HFFc6 (cell line): ENCODE measurements around the gene ACSBG1. TPM values are rescaled to one million over a fixed set of nuclear protein-coding genes. Genes with fewer than 3 reads are reported as not detected.

Experiments used
- DNase-seq: peaks from one replicate; pipeline ENCODE4 v3.0.0-alpha.2; 2018
- H3K27ac Mint-ChIP-seq: 2 replicates; pipeline ENCODE4 v1.8.0; 2020; ENCODE audit warnings: mild to moderate bottlenecking, mixed read lengths
- H3K27me3 Mint-ChIP-seq: 2 replicates; pipeline ENCODE4 v1.8.0; 2021; ENCODE audit warnings: mild to moderate bottlenecking, moderate library complexity, mixed read lengths; ENCODE audit not compliant: insufficient read depth
- H3K36me3 Mint-ChIP-seq: 2 replicates; pipeline ENCODE4 v1.8.0; 2021; ENCODE audit warnings: low read depth, mixed read lengths
- H3K4me1 Mint-ChIP-seq: 2 replicates; pipeline ENCODE4 v1.8.0; 2020; ENCODE audit warnings: low read depth, mixed read lengths
- H3K4me3 Mint-ChIP-seq: 2 replicates; pipeline ENCODE4 v1.8.0; 2020; ENCODE audit warnings: mild to moderate bottlenecking, moderate library complexity, mixed read lengths
- H3K9me3 Mint-ChIP-seq: 2 replicates; pipeline ENCODE4 v1.8.0; 2020; ENCODE audit warnings: mild to moderate bottlenecking, mixed read lengths
- CTCF ChIP-seq: fragments of 200-600 bp; sonication (generic); IDR thresholded peaks from 2 replicates; pipeline ENCODE4 v1.5.0; 2021; ENCODE audit warnings: antibody characterized with exemption, mild to moderate bottlenecking
- total RNA-seq, 6 experiments: library from RNA; stranded (reverse); fragmentation: NEBNext Ultra II Directional; extraction: Animal tissue kit (Norgen Biotek cat#: 25700); gene quantifications; 2 replicates in 1 of 6; 3 replicates in 5 of 6; pipeline ENCODE4 v1.2.3, GENCODE V29; 2021

The ACSBG1 gene
- total RNA-seq, 6 experiments from 2014 or later: not detected

GRCh38 chr15:78225783-78226541, 8.4 kb downstream of the ACSBG1 start:
- H3K9me3 Mint-ChIP-seq: no peaks in the 10 kb centered on the region
- H3K27ac Mint-ChIP-seq: no peak overlapping the region
- peaks cover 30% of the 10 kb centered on the region for H3K27me3 Mint-ChIP-seq
- H3K4me3 Mint-ChIP-seq: no peak overlapping the region
- no peak for TF ChIP-seq CTCF
- H3K36me3 Mint-ChIP-seq: no peaks in the 10 kb centered on the region
- H3K4me1 Mint-ChIP-seq: no peaks in the 10 kb centered on the region
- no peak for DNase-seq

GRCh38 chr15:78224023-78224411, 10.3 kb downstream of the ACSBG1 start:
- peaks cover 25% of the 10 kb centered on the region for H3K27me3 Mint-ChIP-seq
- no peaks in the 10 kb centered on the region for H3K36me3 Mint-ChIP-seq
- no peak overlapping the region for H3K4me3 Mint-ChIP-seq
- H3K4me1 Mint-ChIP-seq: no peaks in the 10 kb centered on the region
- no peak overlapping the region for H3K27ac Mint-ChIP-seq
- no peak for DNase-seq
- no peak for TF ChIP-seq CTCF
- no peaks in the 10 kb centered on the region for H3K9me3 Mint-ChIP-seq

DNA sequence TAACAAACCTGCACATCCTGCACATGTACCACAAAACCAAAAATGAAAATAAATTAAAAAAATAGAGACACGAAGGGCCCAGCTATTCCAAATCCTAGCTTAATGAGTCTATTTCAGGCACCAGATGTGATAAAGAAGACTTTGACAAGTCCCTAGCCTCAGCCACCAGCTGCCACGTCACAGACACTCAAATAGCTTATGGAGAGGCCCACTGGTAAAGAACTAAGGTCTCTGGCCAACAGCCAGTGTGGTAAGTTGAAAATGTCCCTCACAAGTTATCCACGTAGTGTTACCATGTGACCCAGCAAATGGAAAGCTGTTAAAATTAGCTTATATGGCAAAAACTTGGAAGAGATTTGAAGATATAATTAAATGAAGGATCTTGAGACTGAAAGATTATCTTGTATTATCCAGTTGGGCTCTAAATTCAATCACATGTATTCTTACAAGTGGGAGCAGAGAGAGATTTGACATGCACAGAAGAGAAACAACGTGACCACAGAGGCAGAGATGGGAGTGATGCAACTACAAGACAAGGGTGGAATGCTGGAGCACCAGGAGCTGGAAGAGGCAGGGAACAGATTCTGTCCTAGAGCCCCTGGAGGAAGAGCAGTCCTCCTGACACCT, 10.9 kb downstream of the ACSBG1 start:
- H3K4me1 Mint-ChIP-seq: no peaks in the 10 kb centered on the region
- H3K4me3 Mint-ChIP-seq: no peak overlapping the region
- no peaks in the 10 kb centered on the region for H3K36me3 Mint-ChIP-seq
- DNase-seq: no peak
- H3K27ac Mint-ChIP-seq: no peak overlapping the region
- peaks cover 27% of the 10 kb centered on the region for H3K27me3 Mint-ChIP-seq
- no peaks in the 10 kb centered on the region for H3K9me3 Mint-ChIP-seq
- no peak for TF ChIP-seq CTCF

DNA sequence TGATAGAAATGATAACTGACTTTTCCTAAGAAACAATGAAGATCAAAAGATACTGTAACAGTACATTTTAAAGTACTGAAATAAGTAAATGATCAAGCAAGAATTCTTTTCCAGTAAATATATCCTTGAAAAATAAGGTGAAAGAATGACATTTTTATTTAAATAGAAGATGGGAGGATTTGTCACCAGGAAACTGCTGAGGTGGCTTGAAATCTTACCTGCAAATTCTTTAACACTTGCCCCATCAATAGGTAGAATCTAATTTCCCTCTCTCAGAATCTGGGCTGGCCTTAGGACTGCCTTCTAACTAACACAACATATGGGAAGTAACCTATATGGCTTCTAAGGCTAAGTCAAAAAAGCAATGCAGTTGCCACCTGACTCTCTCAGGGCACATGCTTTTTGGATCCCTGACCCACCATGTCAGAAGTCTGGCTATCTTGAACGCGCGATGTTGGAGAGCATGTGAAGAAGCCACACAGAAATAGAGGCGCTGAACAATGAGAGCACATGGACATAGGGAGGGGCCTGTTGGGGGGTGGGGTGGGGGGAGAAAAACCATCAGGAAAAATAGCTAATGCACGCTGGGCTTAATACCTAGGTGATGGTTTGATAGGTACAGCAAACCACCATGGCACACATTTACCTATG, 11.5 kb downstream of the ACSBG1 start:
- no peak for DNase-seq
- H3K27me3 Mint-ChIP-seq: peaks cover 26% of the 10 kb centered on the region
- no peak for TF ChIP-seq CTCF
- H3K36me3 Mint-ChIP-seq: no peaks in the 10 kb centered on the region
- no peaks in the 10 kb centered on the region for H3K9me3 Mint-ChIP-seq
- no peak overlapping the region for H3K4me3 Mint-ChIP-seq
- H3K4me1 Mint-ChIP-seq: no peaks in the 10 kb centered on the region
- no peak overlapping the region for H3K27ac Mint-ChIP-seq

- no peak for TF ChIP-seq CTCF
- no peak for DNase-seq
- Mint-ChIP-seq H3K27ac (no peak overlapping the region), H3K9me3 (no peaks in the 10 kb centered on the region), H3K4me1 (no peaks in the 10 kb centered on the region), H3K36me3 (no peaks in the 10 kb centered on the region), H3K4me3 (no peak overlapping the region), H3K27me3 (peaks cover 23% of the 10 kb centered on the region)
Observed at GRCh38 chr15:78220713-78221112, 13.7 kb downstream of the ACSBG1 start.
